Stomach (tissue), 4 donors: Measurements from ENCODE around the gene ATP6V1C2.

Source experiments
- CTCF ChIP-seq, 7 experiments: fragments of 450-650 bp in 4 of 7; fragments of 200-600 bp in 3 of 7; sonication (generic) in 3 of 7; IDR thresholded peaks; one replicate each; pipeline ENCODE4 v1.5.1; 2016 to 2019; ENCODE audit warnings: antibody characterized with exemption in 7 of 7, control low read depth in 2 of 7, mild to moderate bottlenecking in 1 of 7
- EP300 ChIP-seq: sonication (generic); formaldehyde crosslinking; IDR thresholded peaks from one replicate; pipeline ENCODE4 v1.6.1; 2017; ENCODE audit warnings: antibody characterized with exemption
- POLR2A ChIP-seq, 4 donors: fragments of 450-650 bp; IDR thresholded peaks; one replicate each; pipeline ENCODE4 v1.6.1; 2016; ENCODE audit warnings: antibody characterized with exemption in 4 of 4, control low read depth in 2 of 4, mild to moderate bottlenecking in 1 of 4, moderate library complexity in 1 of 4

- TF ChIP-seq POLR2A (IDR thresholded peaks at IDR 0.05): no peak
- TF ChIP-seq CTCF (IDR thresholded peaks at IDR 0.05): no peak
- TF ChIP-seq EP300: no peak
These were observed 99.7 kb downstream of the ATP6V1C2 start for GRCh38 chr2:10820978-10821695.
